BE2C (cell line): Measurements from ENCODE around the gene SCAI.

Experiments
- DNase-seq: peaks from one replicate; pipeline ENCODE4 v3.0.0-alpha.2; 2020
- H3K27me3 ChIP-seq: fragments of 250-450 bp; sonication (Bioruptor Pico); 2 replicates; pipeline ENCODE4 v1.5.1; 2020; ENCODE audit warnings: mild to moderate bottlenecking
- H3K36me3 ChIP-seq: fragments of 250-450 bp; sonication (Bioruptor Pico); 2 replicates; pipeline ENCODE4 v1.5.1; 2020; ENCODE audit warnings: mild to moderate bottlenecking
- H3K4me1 ChIP-seq: fragments of 250-450 bp; sonication (Bioruptor Pico); 2 replicates; pipeline ENCODE4 v1.5.1; 2020
- H3K4me3 ChIP-seq: 2 replicates; pipeline ENCODE4 v1.5.1; 2011; ENCODE audit warnings: low read depth, low read length
- H3K9me3 ChIP-seq: fragments of 250-450 bp; sonication (Bioruptor Pico); 2 replicates; pipeline ENCODE4 v1.5.1; 2020
- CTCF ChIP-seq: IDR thresholded peaks from 2 replicates; pipeline ENCODE4 v1.5.1; 2012; ENCODE audit warnings: mild to moderate bottlenecking, low read depth, low read length

The SCAI gene

GRCh38 chr9:124899845-124900244, 243.5 kb downstream of the SCAI start:
- DNase-seq, result no peak
- Histone ChIP-seq H3K27me3 (no peaks in the 10 kb centered on the region), H3K4me3 (no peak overlapping the region), H3K9me3 (no peaks in the 10 kb centered on the region), H3K4me1 (no peaks in the 10 kb centered on the region), H3K36me3 (no peaks in the 10 kb centered on the region; the same call in 1 of the 2 replicates)
- no peak for TF ChIP-seq CTCF

- H3K36me3 ChIP-seq, result no peaks in the 10 kb centered on the region; the same call in none of the 2 replicates
- no peaks in the 10 kb centered on the region for H3K9me3 ChIP-seq
- H3K27me3 ChIP-seq, result no peaks in the 10 kb centered on the region
- no peaks in the 10 kb centered on the region for H3K4me1 ChIP-seq
- no peak overlapping the region for H3K4me3 ChIP-seq
- DNase-seq, result no peak
- TF ChIP-seq CTCF, result no peak
These were observed 245.5 kb downstream of the SCAI start for GRCh38 chr9:124897570-124898460.

GRCh38 chr9:124894741-124895170, 248.6 kb downstream of the SCAI start:
- no peak overlapping the region for H3K4me3 ChIP-seq
- peak; percentile 54 for DNase-seq
- no peaks in the 10 kb centered on the region for H3K9me3 ChIP-seq
- no peaks in the 10 kb centered on the region; the same call in none of the 2 replicates for H3K36me3 ChIP-seq
- no peaks in the 10 kb centered on the region for H3K27me3 ChIP-seq
- peak; percentile 78 for TF ChIP-seq CTCF
- H3K4me1 ChIP-seq, result no peaks in the 10 kb centered on the region

GRCh38 chr9:124894035-124894740, 249.1 kb downstream of the SCAI start:
- Histone ChIP-seq H3K36me3 (no peaks in the 10 kb centered on the region; the same call in none of the 2 replicates), H3K27me3 (no peaks in the 10 kb centered on the region), H3K4me3 (no peak overlapping the region), H3K4me1 (no peaks in the 10 kb centered on the region), H3K9me3 (no peaks in the 10 kb centered on the region)
- DNase-seq, result no peak
- no peak for TF ChIP-seq CTCF
